GM13977 (cell line): ENCODE data around the gene KMT2A.
A peak's percentile ranks its signal among the peaks of the same experiment; 100 is the strongest.

Experiments
- DNase-seq: peaks from one replicate; pipeline ENCODE4 v3.0.0; 2012; ENCODE audit warnings: low spot score
- CTCF ChIP-seq: IDR thresholded peaks from 2 replicates; pipeline ENCODE4 v1.5.1; 2012; ENCODE audit warnings: mild to moderate bottlenecking, control low read depth; ENCODE audit not compliant: insufficient read depth; ENCODE audit errors: extremely low read depth, missing control alignments
- in situ Hi-C: fragments of 300-500 bp; cut with MboI; formaldehyde crosslinking; loops from one replicate; pipeline ENCODE4 v1.12.0; 2022; ENCODE audit warnings: low sequenced_read_pairs, low pct_unique_long_range_greater_than_20kb, mixed read lengths, inconsistent platforms; ENCODE audit not compliant: unreplicated experiment

KMT2A gene

GRCh38 chr11:118441770-118442275, 5.5 kb downstream of the KMT2A start:
- in situ Hi-C loops = no loop called here
- TF ChIP-seq CTCF = no peak
- no peak for DNase-seq

GRCh38 chr11:118442301-118442700, 6.0 kb downstream of the KMT2A start:
- DNase-seq = no peak
- in situ Hi-C loops = no loop called here
- no peak for TF ChIP-seq CTCF

- in situ Hi-C loops = no loop called here
These were observed 6.8 kb downstream of the KMT2A start for GRCh38 chr11:118442908-118443589.

GRCh38 chr11:118443590-118444218, 7.4 kb downstream of the KMT2A start:
- peak; percentile 35 for DNase-seq

More at GRCh38 chr11:118442908-118443589, 6.8 kb downstream of the KMT2A start:
- no peak for DNase-seq
- no peak for TF ChIP-seq CTCF

GRCh38 chr11:118447423-118447822, 11.1 kb downstream of the KMT2A start:
- in situ Hi-C loops = no loop called here
- TF ChIP-seq CTCF = no peak
- no peak for DNase-seq

More at GRCh38 chr11:118443590-118444218, 7.4 kb downstream of the KMT2A start:
- no peak for TF ChIP-seq CTCF
- in situ Hi-C loops = no loop called here

GRCh38 chr11:118448294-118448693, 12.0 kb downstream of the KMT2A start:
- peak; percentile 70 for DNase-seq

More at GRCh38 chr11:118448294-118448693, 12.0 kb downstream of the KMT2A start:
- no peak for TF ChIP-seq CTCF
- in situ Hi-C loops = no loop called here
